K562 (cell line): Measurements from ENCODE around the gene CNGA4. TPM values are rescaled to one million over a fixed set of nuclear protein-coding genes. Genes with fewer than 3 reads are reported as not detected.
A peak's percentile ranks its signal among the peaks of the same experiment; 100 is the strongest.

Experiments used
- CBFA2T3 ChIP-seq: fragments of 450-650 bp; IDR thresholded peaks from 2 replicates; pipeline ENCODE4 v1.6.1; 2017
- EP300 ChIP-seq: IDR thresholded peaks from 2 replicates; pipeline ENCODE4 v1.6.1; 2012; ENCODE audit warnings: low read length, improper control_type of control experiment
- ETV5 ChIP-seq: sonication (generic); formaldehyde crosslinking; IDR thresholded peaks from 2 replicates; pipeline ENCODE4 v1.4.0; 2020; ENCODE audit warnings: low read depth, mild to moderate bottlenecking, missing genetic modification reagents
- FOXA1 ChIP-seq: fragments of 450-650 bp; IDR thresholded peaks from 2 replicates; pipeline ENCODE4 v1.6.1; 2016; ENCODE audit warnings: mild to moderate bottlenecking, borderline replicate concordance
- FOXK1 ChIP-seq: sonication (generic); formaldehyde crosslinking; IDR thresholded peaks from 2 replicates; pipeline ENCODE4 v1.8.0; 2022; ENCODE audit warnings: missing genetic modification reagents, mild to moderate bottlenecking, borderline replicate concordance
- FOXK2 ChIP-seq, 2 experiments: fragments of 450-650 bp; IDR thresholded peaks in 1 of 2; conservative IDR thresholded peaks in 1 of 2; 2 replicates each; pipeline ENCODE4 v1.6.1; 2016; ENCODE audit warnings: low read depth in 2 of 2, mild to moderate bottlenecking in 1 of 2
- MAFG ChIP-seq: fragments of 450-650 bp; conservative IDR thresholded peaks from 2 replicates; pipeline ENCODE4 v1.6.1; 2016; ENCODE audit warnings: missing genetic modification characterization, missing compliant biosample characterization
- MBD1 ChIP-seq: fragments of 250-450 bp; sonication (Bioruptor Pico); IDR thresholded peaks from 2 replicates; pipeline ENCODE4 v1.8.0; 2022; ENCODE audit warnings: inconsistent platforms
- MCM3 ChIP-seq: fragments of 450-650 bp; IDR thresholded peaks from 2 replicates; pipeline ENCODE4 v1.6.1; 2016
- PCBP1 ChIP-seq: fragments of 200-400 bp; formaldehyde crosslinking; IDR thresholded peaks from 2 replicates; pipeline ENCODE4 v1.6.1; 2018; ENCODE audit warnings: mild to moderate bottlenecking, low read depth, low read length; ENCODE audit not compliant: poor library complexity, severe bottlenecking
- POLR2A ChIP-seq: fragments of 450-650 bp; conservative IDR thresholded peaks from 2 replicates; pipeline ENCODE4 v1.6.1; 2016
- POLR2B ChIP-seq: fragments of 450-650 bp; IDR thresholded peaks from 2 replicates; pipeline ENCODE4 v1.6.1; 2018; ENCODE audit warnings: low read depth; ENCODE audit not compliant: partially characterized antibody
- PRMT5 ChIP-seq: sonication (generic); formaldehyde crosslinking; IDR thresholded peaks from 2 replicates; pipeline ENCODE4 v1.5.0; 2020; ENCODE audit warnings: missing genetic modification reagents
- ZNF431 ChIP-seq: sonication (generic); formaldehyde crosslinking; IDR thresholded peaks from 2 replicates; pipeline ENCODE4 v1.8.0; 2022; ENCODE audit warnings: mild to moderate bottlenecking, missing genetic modification reagents
- polyA plus RNA-seq, 8 experiments: library from polyadenylated mRNA; depleted of rRNA in 4 of 8; stranded (reverse) in 5 of 8; unstranded in 3 of 8; fragments of >200 nt; fragmentation: Nextera tagmentation in 2 of 8; fragmentation: Illumina TruSeq in 1 of 8; extraction: Ambion mirVana in 2 of 8; extraction: Trizol in 1 of 8; gene quantifications; 2 replicates each; pipeline versions ENCODE4 v1.2.1 to v1.2.3, GENCODE V29; 2011 to 2014; ENCODE audit warnings: inconsistent platforms in 1 of 8, missing spikeins in 1 of 8
- total RNA-seq, 7 experiments: library from RNA; depleted of rRNA in 6 of 7; stranded (reverse); fragments of >200 nt in 6 of 7; fragmentation: Illumina TruSeq in 2 of 7; extraction: Trizol in 2 of 7; gene quantifications; 2 replicates each; pipeline versions ENCODE4 v1.2.1 to v1.2.3, GENCODE V29; 2011 to 2021; ENCODE audit warnings: low replicate concordance in 1 of 7
- TF ChIP-seq, protein P1 (sequence below): fragments of 200-800 bp; sonication (Bioruptor generic); IDR thresholded peaks from 2 replicates; pipeline ENCODE4 v1.6.1; 2017; ENCODE audit warnings: missing genetic modification characterization, missing compliant biosample characterization
- TF ChIP-seq, protein P2 (sequence below): fragments of 200-800 bp; sonication (Bioruptor generic); IDR thresholded peaks from 2 replicates; pipeline ENCODE4 v1.6.1; 2016; ENCODE audit warnings: missing genetic modification characterization, missing compliant biosample characterization
- TF ChIP-seq, protein P3 (sequence below): fragments of 250-450 bp; sonication (Bioruptor Pico); IDR thresholded peaks from 2 replicates; pipeline ENCODE4 v1.9.0; 2021; ENCODE audit warnings: mild to moderate bottlenecking, inconsistent platforms

Gene CNGA4
- total and polyA plus RNA-seq, 9 of the 15 experiments (the other 6 are each of a cell fraction or from before 2014, with no cell fraction given), result 0.04 to 0.09 (median 0.06) TPM; not detected in 6

DNA sequence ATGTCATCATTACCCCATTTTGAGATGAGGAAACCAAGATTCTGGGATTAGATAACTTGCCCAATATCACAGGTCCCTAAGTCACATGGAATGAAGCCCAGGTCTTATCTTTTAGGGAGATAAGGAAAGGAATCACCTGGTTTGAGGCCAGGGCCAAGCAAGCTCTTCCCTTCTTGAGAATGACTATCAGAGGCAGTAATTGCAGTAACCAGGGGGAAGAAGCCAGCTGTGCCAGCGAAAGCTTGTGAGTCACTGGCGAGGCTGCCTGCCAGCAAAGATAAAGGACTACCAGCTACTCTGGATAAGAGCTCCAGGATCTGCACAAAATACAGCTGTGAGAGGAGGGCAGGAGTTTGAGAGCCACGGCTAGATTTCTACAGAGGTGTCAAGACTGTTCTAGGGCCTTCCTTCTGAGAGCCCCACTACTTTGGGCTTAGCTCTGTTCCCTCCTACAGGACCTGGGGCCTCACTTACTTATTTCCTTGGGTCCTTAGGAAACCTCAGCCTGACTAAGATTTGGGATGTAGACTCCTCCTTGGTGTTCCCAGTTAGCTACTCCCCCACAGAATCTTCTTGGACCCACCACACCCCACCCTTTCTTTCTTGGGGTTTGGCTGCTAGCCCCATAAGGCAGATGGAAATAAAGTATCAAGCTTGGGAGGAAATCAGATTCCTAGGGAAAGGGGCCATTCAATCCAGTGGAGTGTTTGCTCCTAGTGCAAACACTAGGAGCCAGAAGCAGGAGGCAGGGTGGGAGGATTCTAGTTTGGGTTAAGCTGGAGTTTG is 11.1 kb downstream of the CNGA4 start (continued):
- TF ChIP-seq, protein P1, sequence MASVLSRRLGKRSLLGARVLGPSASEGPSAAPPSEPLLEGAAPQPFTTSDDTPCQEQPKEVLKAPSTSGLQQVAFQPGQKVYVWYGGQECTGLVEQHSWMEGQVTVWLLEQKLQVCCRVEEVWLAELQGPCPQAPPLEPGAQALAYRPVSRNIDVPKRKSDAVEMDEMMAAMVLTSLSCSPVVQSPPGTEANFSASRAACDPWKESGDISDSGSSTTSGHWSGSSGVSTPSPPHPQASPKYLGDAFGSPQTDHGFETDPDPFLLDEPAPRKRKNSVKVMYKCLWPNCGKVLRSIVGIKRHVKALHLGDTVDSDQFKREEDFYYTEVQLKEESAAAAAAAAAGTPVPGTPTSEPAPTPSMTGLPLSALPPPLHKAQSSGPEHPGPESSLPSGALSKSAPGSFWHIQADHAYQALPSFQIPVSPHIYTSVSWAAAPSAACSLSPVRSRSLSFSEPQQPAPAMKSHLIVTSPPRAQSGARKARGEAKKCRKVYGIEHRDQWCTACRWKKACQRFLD (CRISPR knock-in tag), result peak; percentile 98
- no peak for TF ChIP-seq POLR2B
- no peak for TF ChIP-seq ZNF431 (CRISPR knock-in tag)
- TF ChIP-seq FOXA1, result no peak
- TF ChIP-seq MBD1 (CRISPR knock-in tag), result no peak
- TF ChIP-seq PRMT5 (CRISPR knock-in tag), result no peak
- peak; percentile 48; the same call in 1 of the 2 replicates for TF ChIP-seq EP300
- TF ChIP-seq FOXK1 (CRISPR knock-in tag), result no peak
- TF ChIP-seq MCM3, result no peak
- TF ChIP-seq, protein P2, sequence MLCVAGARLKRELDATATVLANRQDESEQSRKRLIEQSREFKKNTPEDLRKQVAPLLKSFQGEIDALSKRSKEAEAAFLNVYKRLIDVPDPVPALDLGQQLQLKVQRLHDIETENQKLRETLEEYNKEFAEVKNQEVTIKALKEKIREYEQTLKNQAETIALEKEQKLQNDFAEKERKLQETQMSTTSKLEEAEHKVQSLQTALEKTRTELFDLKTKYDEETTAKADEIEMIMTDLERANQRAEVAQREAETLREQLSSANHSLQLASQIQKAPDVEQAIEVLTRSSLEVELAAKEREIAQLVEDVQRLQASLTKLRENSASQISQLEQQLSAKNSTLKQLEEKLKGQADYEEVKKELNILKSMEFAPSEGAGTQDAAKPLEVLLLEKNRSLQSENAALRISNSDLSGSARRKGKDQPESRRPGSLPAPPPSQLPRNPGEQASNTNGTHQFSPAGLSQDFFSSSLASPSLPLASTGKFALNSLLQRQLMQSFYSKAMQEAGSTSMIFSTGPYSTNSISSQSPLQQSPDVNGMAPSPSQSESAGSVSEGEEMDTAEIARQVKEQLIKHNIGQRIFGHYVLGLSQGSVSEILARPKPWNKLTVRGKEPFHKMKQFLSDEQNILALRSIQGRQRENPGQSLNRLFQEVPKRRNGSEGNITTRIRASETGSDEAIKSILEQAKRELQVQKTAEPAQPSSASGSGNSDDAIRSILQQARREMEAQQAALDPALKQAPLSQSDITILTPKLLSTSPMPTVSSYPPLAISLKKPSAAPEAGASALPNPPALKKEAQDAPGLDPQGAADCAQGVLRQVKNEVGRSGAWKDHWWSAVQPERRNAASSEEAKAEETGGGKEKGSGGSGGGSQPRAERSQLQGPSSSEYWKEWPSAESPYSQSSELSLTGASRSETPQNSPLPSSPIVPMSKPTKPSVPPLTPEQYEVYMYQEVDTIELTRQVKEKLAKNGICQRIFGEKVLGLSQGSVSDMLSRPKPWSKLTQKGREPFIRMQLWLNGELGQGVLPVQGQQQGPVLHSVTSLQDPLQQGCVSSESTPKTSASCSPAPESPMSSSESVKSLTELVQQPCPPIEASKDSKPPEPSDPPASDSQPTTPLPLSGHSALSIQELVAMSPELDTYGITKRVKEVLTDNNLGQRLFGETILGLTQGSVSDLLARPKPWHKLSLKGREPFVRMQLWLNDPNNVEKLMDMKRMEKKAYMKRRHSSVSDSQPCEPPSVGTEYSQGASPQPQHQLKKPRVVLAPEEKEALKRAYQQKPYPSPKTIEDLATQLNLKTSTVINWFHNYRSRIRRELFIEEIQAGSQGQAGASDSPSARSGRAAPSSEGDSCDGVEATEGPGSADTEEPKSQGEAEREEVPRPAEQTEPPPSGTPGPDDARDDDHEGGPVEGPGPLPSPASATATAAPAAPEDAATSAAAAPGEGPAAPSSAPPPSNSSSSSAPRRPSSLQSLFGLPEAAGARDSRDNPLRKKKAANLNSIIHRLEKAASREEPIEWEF (CRISPR knock-in tag), result peak; percentile 86
- TF ChIP-seq FOXK2 (conservative IDR thresholded peaks at IDR 0.05 in 1 of 2, IDR thresholded peaks at IDR 0.05 in 1 of 2; ENCODE audit: low read depth in 2 of 2), result no peak
- no peak for TF ChIP-seq MAFG
- no peak for TF ChIP-seq POLR2A
- no peak for TF ChIP-seq PCBP1
- peak; percentile 96 for TF ChIP-seq CBFA2T3
- TF ChIP-seq, protein P3, sequence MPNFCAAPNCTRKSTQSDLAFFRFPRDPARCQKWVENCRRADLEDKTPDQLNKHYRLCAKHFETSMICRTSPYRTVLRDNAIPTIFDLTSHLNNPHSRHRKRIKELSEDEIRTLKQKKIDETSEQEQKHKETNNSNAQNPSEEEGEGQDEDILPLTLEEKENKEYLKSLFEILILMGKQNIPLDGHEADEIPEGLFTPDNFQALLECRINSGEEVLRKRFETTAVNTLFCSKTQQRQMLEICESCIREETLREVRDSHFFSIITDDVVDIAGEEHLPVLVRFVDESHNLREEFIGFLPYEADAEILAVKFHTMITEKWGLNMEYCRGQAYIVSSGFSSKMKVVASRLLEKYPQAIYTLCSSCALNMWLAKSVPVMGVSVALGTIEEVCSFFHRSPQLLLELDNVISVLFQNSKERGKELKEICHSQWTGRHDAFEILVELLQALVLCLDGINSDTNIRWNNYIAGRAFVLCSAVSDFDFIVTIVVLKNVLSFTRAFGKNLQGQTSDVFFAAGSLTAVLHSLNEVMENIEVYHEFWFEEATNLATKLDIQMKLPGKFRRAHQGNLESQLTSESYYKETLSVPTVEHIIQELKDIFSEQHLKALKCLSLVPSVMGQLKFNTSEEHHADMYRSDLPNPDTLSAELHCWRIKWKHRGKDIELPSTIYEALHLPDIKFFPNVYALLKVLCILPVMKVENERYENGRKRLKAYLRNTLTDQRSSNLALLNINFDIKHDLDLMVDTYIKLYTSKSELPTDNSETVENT, result no peak
- TF ChIP-seq ETV5, result no peak
